SK-N-SH (cell line): ENCODE measurements around the gene IFNLR1. TPM values are rescaled to one million over a fixed set of nuclear protein-coding genes. Genes with fewer than 3 reads are reported as not detected.

Experiments
- CTCF ChIA-PET: fragments of 300-600, 350-600 bp; formaldehyde crosslinking; extraction: SDS; loops from one replicate; lab custom pipeline; 2021; lab: Yijun Ruan, JAX
- POLR2A ChIA-PET: fragments of 350-600 bp; sonication (Branson Sonifier 250); formaldehyde crosslinking; extraction: SDS; loops from one replicate; lab custom pipeline; 2020; ENCODE audit warnings: antibody characterized with exemption, inconsistent platforms; lab: Yijun Ruan, JAX
- DNase-seq: peaks from one replicate; pipeline ENCODE4 v3.0.0; 2012
- H2AFZ ChIP-seq: fragments of 200-600 bp; sonication (generic); 2 replicates; pipeline ENCODE4 v1.8.1; 2016; ENCODE audit warnings: antibody characterized with exemption, mild to moderate bottlenecking, low read depth
- H3F3A ChIP-seq: fragments of 200-600 bp; sonication (generic); replicated peaks from 2 replicates; pipeline ENCODE3; 2016; ENCODE audit warnings: antibody characterized with exemption, mild to moderate bottlenecking; ENCODE audit not compliant: insufficient read depth
- H3K27ac ChIP-seq, 2 experiments: fragments of 200-500 bp in 1 of 2; fragments of 200-600 bp in 1 of 2; sonication (Bioruptor generic) in 1 of 2; sonication (generic), shearing (Covaris generic) in 1 of 2; 2 replicates each; pipeline versions ENCODE4 v1.5.1 to v1.6.1; 2014 to 2016; ENCODE audit warnings: low read depth in 2 of 2, inconsistent platforms in 1 of 2, low read length in 1 of 2, mild to moderate bottlenecking in 1 of 2, mixed read lengths in 1 of 2
- H3K27me3 ChIP-seq: fragments of 200-600 bp; sonication (generic), shearing (Covaris generic); 2 replicates; pipeline ENCODE4 v1.6.1; 2016; ENCODE audit warnings: mixed run types; ENCODE audit not compliant: insufficient read depth
- H3K36me3 ChIP-seq, 2 experiments: fragments of 200-500 bp in 1 of 2; fragments of 200-600 bp in 1 of 2; sonication (Bioruptor generic) in 1 of 2; sonication (generic) in 1 of 2; replicated peaks in 1 of 2; 2 replicates each; pipeline versions ENCODE3 to v1.5.1; 2014 to 2016; ENCODE audit warnings: low read length in 1 of 2, mild to moderate bottlenecking in 1 of 2; ENCODE audit not compliant: insufficient read depth in 2 of 2, control insufficient read depth in 1 of 2
- H3K4me1 ChIP-seq, 2 experiments: fragments of 200-500 bp in 1 of 2; fragments of 200-600 bp in 1 of 2; sonication (Bioruptor generic) in 1 of 2; sonication (generic), shearing (Covaris generic) in 1 of 2; 2 replicates each; pipeline versions ENCODE4 v1.5.1 to v1.6.1; 2014 to 2016; ENCODE audit warnings: low read depth in 1 of 2, low read length in 1 of 2, mixed run types in 1 of 2; ENCODE audit not compliant: insufficient read depth in 2 of 2, control insufficient read depth in 1 of 2
- H3K4me2 ChIP-seq: fragments of 200-600 bp; sonication (generic), shearing (Covaris generic); 2 replicates; pipeline ENCODE4 v1.6.1; 2017; ENCODE audit warnings: mixed run types
- H3K4me3 ChIP-seq, 2 experiments: fragments of 200-500 bp in 1 of 2; fragments of 200-600 bp in 1 of 2; sonication (Bioruptor generic) in 1 of 2; sonication (generic), shearing (Covaris generic) in 1 of 2; 2 replicates each; pipeline versions ENCODE4 v1.5.1 to v1.8.1; 2014 to 2016; ENCODE audit warnings: low read depth in 2 of 2, inconsistent platforms in 1 of 2, low read length in 1 of 2, mild to moderate bottlenecking in 1 of 2, mixed read lengths in 1 of 2, moderate library complexity in 1 of 2
- H3K79me2 ChIP-seq: fragments of 200-600 bp; sonication (generic); 2 replicates; pipeline ENCODE4 v1.8.1; 2017; ENCODE audit warnings: mild to moderate bottlenecking; ENCODE audit not compliant: insufficient read depth
- H3K9ac ChIP-seq: fragments of 200-600 bp; sonication (generic); 2 replicates; pipeline ENCODE4 v1.6.1; 2017; ENCODE audit warnings: mixed run types
- H3K9me2 ChIP-seq: fragments of 200-600 bp; sonication (generic); 2 replicates; pipeline ENCODE4 v1.6.1; 2017; ENCODE audit warnings: mixed run types
- H3K9me3 ChIP-seq: fragments of 200-600 bp; sonication (generic); 2 replicates; pipeline ENCODE4 v1.6.1; 2017; ENCODE audit warnings: mixed run types, mild to moderate bottlenecking, moderate library complexity
- H4K20me1 ChIP-seq: fragments of 200-600 bp; sonication (generic); 2 replicates; pipeline ENCODE4 v1.6.1; 2017; ENCODE audit warnings: mild to moderate bottlenecking, mixed run types; ENCODE audit not compliant: insufficient read depth
- CHD2 ChIP-seq: fragments of 150-350 bp; IDR thresholded peaks from 2 replicates; pipeline ENCODE4 v1.6.1; 2018; ENCODE audit warnings: low read length; ENCODE audit not compliant: partially characterized antibody
- ELF1 ChIP-seq: IDR thresholded peaks from 2 replicates; pipeline ENCODE4 v1.4.0; 2012
- EZH2phosphoT487 ChIP-seq: fragments of 200-600 bp; sonication (generic); IDR thresholded peaks from 2 replicates; pipeline ENCODE4 v1.6.1; 2017; ENCODE audit warnings: low read depth, mixed run types, mild to moderate bottlenecking, antibody characterized with exemption, moderate library complexity, borderline replicate concordance
- FOSL2 ChIP-seq: IDR thresholded peaks from 2 replicates; pipeline ENCODE4 v1.4.0; 2012; ENCODE audit warnings: low read depth, mild to moderate bottlenecking, moderate library complexity, borderline replicate concordance
- GATA2 ChIP-seq: sonication (generic); formaldehyde crosslinking; IDR thresholded peaks from 2 replicates; pipeline ENCODE4 v1.5.0; 2020; ENCODE audit warnings: mild to moderate bottlenecking, missing genetic modification reagents
- MXI1 ChIP-seq: IDR thresholded peaks from 2 replicates; pipeline ENCODE4 v1.6.1; 2012; ENCODE audit warnings: mild to moderate bottlenecking, low read depth, low read length, improper control_type of control experiment
- NFIC ChIP-seq: IDR thresholded peaks from 2 replicates; pipeline ENCODE4 v1.4.0; 2012; ENCODE audit warnings: borderline replicate concordance
- POLR2AphosphoS5 ChIP-seq: IDR thresholded peaks from 2 replicates; pipeline ENCODE4 v1.6.1; 2012; ENCODE audit warnings: low read depth, low read length
- RFX5 ChIP-seq: IDR thresholded peaks from 2 replicates; pipeline ENCODE4 v1.6.1; 2012; ENCODE audit warnings: mild to moderate bottlenecking, improper control_type of control experiment, low read length
- RXRA ChIP-seq: IDR thresholded peaks from 2 replicates; pipeline ENCODE4 v1.4.0; 2012; ENCODE audit warnings: low read depth, mild to moderate bottlenecking, borderline replicate concordance
- TCF12 ChIP-seq: IDR thresholded peaks from 2 replicates; pipeline ENCODE4 v1.4.0; 2012
- TEAD4 ChIP-seq: IDR thresholded peaks from 2 replicates; pipeline ENCODE4 v1.4.0; 2012; ENCODE audit warnings: mild to moderate bottlenecking, borderline replicate concordance; ENCODE audit not compliant: insufficient read depth
- YY1 ChIP-seq: IDR thresholded peaks from 2 replicates; pipeline ENCODE4 v1.4.0; 2012; ENCODE audit warnings: low read depth, mild to moderate bottlenecking
- WGBS: methylation state at CpG from one replicate; pipeline ENCODE4 v1.1.6; 2017; ENCODE audit warnings: low lambda C conversion rate; 5-methylcytosine and 5-hydroxymethylcytosine counted together
- polyA plus RNA-seq, 3 experiments: library from polyadenylated mRNA; depleted of rRNA; stranded (reverse); fragments of >200 nt; gene quantifications; 2 replicates each; pipeline ENCODE4 v1.2.3, GENCODE V29; 2012
- TF ChIP-seq, protein P1 (sequence below): IDR thresholded peaks from 2 replicates; pipeline ENCODE4 v1.4.0; 2012; ENCODE audit warnings: low read depth, borderline replicate concordance
- TF ChIP-seq, protein P2 (sequence below): IDR thresholded peaks from 2 replicates; pipeline ENCODE4 v1.6.1; 2012; ENCODE audit warnings: mild to moderate bottlenecking, low read depth, low read length, moderate library complexity
- TF ChIP-seq, protein P3 (sequence below): IDR thresholded peaks from 2 replicates; pipeline ENCODE4 v1.4.0; 2012; ENCODE audit warnings: low read depth
- TF ChIP-seq, protein P4 (sequence below): fragments of 150-350 bp; IDR thresholded peaks from 2 replicates; pipeline ENCODE4 v1.6.1; 2016; ENCODE audit warnings: mild to moderate bottlenecking, low read depth, low read length

IFNLR1 gene
- polyA plus RNA-seq, 1 of the 3 experiments (the other 2 are of a cell fraction): 0.30 TPM

DNA sequence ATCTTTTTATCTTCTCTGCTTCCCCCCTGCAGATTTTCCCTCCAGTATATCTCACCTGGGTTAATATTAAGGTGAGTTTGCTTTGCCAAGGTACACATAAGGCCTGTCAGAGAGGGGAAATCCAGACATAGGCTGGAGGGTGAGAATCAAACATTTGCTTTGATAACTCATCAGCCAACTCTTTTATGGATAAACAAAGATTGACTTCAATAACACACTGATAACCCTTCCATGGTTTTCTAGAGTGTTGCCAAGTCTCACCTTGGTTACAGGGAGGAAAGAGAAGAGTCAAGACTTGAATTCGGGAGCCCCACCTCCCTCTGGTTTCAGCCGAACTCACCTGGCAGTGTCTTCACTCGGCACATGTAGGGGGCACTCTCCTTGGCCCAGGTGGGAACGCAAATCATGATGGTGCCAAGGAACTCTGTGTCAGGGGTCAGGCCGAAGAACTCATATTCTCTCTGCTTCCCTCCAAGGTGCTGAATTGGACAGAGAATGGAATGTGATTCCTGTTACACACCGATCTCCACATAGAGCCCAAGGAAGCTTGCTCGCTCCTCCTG, 59.2 kb downstream of the IFNLR1 start:
- 70% methylated on average over 7 of the region's 7 CpGs for WGBS
- DNase-seq: no peak
- TF ChIP-seq, protein P1, sequence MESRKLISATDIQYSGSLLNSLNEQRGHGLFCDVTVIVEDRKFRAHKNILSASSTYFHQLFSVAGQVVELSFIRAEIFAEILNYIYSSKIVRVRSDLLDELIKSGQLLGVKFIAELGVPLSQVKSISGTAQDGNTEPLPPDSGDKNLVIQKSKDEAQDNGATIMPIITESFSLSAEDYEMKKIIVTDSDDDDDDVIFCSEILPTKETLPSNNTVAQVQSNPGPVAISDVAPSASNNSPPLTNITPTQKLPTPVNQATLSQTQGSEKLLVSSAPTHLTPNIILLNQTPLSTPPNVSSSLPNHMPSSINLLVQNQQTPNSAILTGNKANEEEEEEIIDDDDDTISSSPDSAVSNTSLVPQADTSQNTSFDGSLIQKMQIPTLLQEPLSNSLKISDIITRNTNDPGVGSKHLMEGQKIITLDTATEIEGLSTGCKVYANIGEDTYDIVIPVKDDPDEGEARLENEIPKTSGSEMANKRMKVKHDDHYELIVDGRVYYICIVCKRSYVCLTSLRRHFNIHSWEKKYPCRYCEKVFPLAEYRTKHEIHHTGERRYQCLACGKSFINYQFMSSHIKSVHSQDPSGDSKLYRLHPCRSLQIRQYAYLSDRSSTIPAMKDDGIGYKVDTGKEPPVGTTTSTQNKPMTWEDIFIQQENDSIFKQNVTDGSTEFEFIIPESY: no peak
- TF ChIP-seq RFX5 (no peak), RXRA (no peak), YY1 (no peak), EZH2phosphoT487 (no peak)
- TF ChIP-seq, protein P2, sequence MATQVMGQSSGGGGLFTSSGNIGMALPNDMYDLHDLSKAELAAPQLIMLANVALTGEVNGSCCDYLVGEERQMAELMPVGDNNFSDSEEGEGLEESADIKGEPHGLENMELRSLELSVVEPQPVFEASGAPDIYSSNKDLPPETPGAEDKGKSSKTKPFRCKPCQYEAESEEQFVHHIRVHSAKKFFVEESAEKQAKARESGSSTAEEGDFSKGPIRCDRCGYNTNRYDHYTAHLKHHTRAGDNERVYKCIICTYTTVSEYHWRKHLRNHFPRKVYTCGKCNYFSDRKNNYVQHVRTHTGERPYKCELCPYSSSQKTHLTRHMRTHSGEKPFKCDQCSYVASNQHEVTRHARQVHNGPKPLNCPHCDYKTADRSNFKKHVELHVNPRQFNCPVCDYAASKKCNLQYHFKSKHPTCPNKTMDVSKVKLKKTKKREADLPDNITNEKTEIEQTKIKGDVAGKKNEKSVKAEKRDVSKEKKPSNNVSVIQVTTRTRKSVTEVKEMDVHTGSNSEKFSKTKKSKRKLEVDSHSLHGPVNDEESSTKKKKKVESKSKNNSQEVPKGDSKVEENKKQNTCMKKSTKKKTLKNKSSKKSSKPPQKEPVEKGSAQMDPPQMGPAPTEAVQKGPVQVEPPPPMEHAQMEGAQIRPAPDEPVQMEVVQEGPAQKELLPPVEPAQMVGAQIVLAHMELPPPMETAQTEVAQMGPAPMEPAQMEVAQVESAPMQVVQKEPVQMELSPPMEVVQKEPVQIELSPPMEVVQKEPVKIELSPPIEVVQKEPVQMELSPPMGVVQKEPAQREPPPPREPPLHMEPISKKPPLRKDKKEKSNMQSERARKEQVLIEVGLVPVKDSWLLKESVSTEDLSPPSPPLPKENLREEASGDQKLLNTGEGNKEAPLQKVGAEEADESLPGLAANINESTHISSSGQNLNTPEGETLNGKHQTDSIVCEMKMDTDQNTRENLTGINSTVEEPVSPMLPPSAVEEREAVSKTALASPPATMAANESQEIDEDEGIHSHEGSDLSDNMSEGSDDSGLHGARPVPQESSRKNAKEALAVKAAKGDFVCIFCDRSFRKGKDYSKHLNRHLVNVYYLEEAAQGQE: 0 out of 2 replicates have a peak, but pooled peaks have one; percentile 40

DNA sequence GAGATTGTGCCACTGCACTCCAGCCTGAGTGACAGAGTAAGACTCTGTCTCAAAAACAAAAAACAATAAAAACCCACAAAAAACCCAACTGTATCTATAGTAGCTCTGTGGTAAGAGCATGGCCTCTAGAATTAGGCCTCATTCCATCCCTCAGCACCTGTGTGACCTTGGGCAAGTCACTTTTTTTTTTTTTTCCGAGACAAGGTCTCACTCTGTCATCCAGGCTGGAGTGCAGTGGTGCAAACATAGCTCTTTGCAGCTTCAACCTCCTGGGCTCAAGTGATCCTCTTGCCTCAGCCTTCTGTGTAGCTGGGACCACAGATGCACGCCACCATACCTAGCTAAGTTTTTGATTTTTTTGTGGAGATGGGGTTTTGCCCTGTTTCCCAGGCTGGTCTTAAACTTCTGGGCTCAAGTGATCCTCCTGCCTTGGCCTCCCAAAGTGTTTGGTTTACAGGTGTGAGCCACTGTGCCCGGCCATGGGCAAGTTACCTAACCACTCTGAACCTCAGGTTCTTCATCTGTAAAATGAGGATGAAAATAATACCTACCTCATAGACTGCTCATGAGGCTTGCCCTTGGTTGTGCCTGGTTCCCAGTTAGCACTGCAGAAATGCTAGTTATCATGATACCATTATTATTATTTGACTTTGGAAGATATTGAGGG, 59.8 kb downstream of the IFNLR1 start:
- H3K9me2 ChIP-seq: no peaks in the 10 kb centered on the region
- ChIA-PET POLR2A (no interaction called here), CTCF (no interaction called here)
- H2AFZ ChIP-seq: no peak overlapping the region
- no peak overlapping the region for H3K9ac ChIP-seq
- no peaks in the 10 kb centered on the region for H4K20me1 ChIP-seq
- no peak overlapping the region for H3K4me2 ChIP-seq
- H3K79me2 ChIP-seq: no peaks in the 10 kb centered on the region
- 49% methylated on average over 3 of the region's 3 CpGs for WGBS
- no peaks in the 10 kb centered on the region for H3K36me3 ChIP-seq
- no peak overlapping the region for H3K27ac ChIP-seq
- no peaks in the 10 kb centered on the region; the same call in 1 of the 2 replicates for H3K9me3 ChIP-seq
- no peaks in the 10 kb centered on the region for H3F3A ChIP-seq
- DNase-seq: no peak
- H3K4me1 ChIP-seq: no peaks in the 10 kb centered on the region
- no peak overlapping the region for H3K4me3 ChIP-seq
- no peaks in the 10 kb centered on the region for H3K27me3 ChIP-seq
- TF ChIP-seq NFIC (no peak), MXI1 (no peak), CHD2 (no peak), TCF12 (no peak), POLR2AphosphoS5 (no peak), FOSL2 (no peak), GATA2 (no peak), YY1 (no peak), TEAD4 (no peak), ELF1 (no peak)
- TF ChIP-seq, protein P3, sequence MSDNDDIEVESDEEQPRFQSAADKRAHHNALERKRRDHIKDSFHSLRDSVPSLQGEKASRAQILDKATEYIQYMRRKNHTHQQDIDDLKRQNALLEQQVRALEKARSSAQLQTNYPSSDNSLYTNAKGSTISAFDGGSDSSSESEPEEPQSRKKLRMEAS: no peak
- TF ChIP-seq, protein P4, sequence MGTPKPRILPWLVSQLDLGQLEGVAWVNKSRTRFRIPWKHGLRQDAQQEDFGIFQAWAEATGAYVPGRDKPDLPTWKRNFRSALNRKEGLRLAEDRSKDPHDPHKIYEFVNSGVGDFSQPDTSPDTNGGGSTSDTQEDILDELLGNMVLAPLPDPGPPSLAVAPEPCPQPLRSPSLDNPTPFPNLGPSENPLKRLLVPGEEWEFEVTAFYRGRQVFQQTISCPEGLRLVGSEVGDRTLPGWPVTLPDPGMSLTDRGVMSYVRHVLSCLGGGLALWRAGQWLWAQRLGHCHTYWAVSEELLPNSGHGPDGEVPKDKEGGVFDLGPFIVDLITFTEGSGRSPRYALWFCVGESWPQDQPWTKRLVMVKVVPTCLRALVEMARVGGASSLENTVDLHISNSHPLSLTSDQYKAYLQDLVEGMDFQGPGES: no peak

More for the DNA sequence above, 59.2 kb downstream of the IFNLR1 start:
- H3K4me2 ChIP-seq: no peak overlapping the region
- POLR2A ChIA-PET: no interaction called here
- no peaks in the 10 kb centered on the region for H4K20me1 ChIP-seq
- H3K9me3 ChIP-seq: no peaks in the 10 kb centered on the region; the same call in 1 of the 2 replicates
- H3K36me3 ChIP-seq: no peaks in the 10 kb centered on the region
- H3K27ac ChIP-seq: no peak overlapping the region
- CTCF ChIA-PET: no interaction called here
- no peak overlapping the region for H3K9ac ChIP-seq
- H3K9me2 ChIP-seq: no peaks in the 10 kb centered on the region
- H3F3A ChIP-seq: no peaks in the 10 kb centered on the region
- H3K79me2 ChIP-seq: no peaks in the 10 kb centered on the region
- no peaks in the 10 kb centered on the region for H3K4me1 ChIP-seq
- H2AFZ ChIP-seq: no peak overlapping the region
- no peak overlapping the region for H3K4me3 ChIP-seq
- H3K27me3 ChIP-seq: no peaks in the 10 kb centered on the region
